Breast epithelium (tissue), 4 donors: ENCODE results near the gene NPBWR2. TPM values are rescaled to one million over a fixed set of nuclear protein-coding genes. Genes with fewer than 3 reads are reported as not detected.

Source experiments
- DNase-seq, 2 donors: peaks; one replicate each; pipeline ENCODE4 v3.0.0-alpha.2; 2019; ENCODE audit warnings: low spot score in 2 of 2
- H3K27ac ChIP-seq, 2 donors: fragments of 200-600 bp; sonication (generic) in 1 of 2; one replicate each; pipeline ENCODE4 v1.5.1; 2016 to 2019; ENCODE audit warnings: mild to moderate bottlenecking in 1 of 2
- H3K27me3 ChIP-seq, 2 donors: fragments of 200-600 bp; sonication (generic) in 1 of 2; one replicate each; pipeline versions ENCODE4 v1.5.1 to v1.6.0; 2017 to 2019; ENCODE audit warnings: control low read depth in 1 of 2, mild to moderate bottlenecking in 1 of 2
- H3K36me3 ChIP-seq: fragments of 200-600 bp; one replicate; pipeline ENCODE4 v1.5.1; 2019
- H3K4me1 ChIP-seq, 2 donors: fragments of 200-600 bp; sonication (generic); one replicate each; pipeline ENCODE4 v1.5.1; 2016 to 2019; ENCODE audit warnings: control low read depth in 1 of 2
- H3K4me3 ChIP-seq, 3 donors: fragments of 200-600 bp; sonication (generic); 1 replicate in 2 of 3; 2 replicates in 1 of 3; pipeline ENCODE4 v1.5.1; 2016 to 2019; ENCODE audit warnings: mild to moderate bottlenecking in 3 of 3, moderate library complexity in 2 of 3
- H3K9me3 ChIP-seq, 2 donors: fragments of 200-600 bp; sonication (generic) in 1 of 2; one replicate each; pipeline ENCODE4 v1.5.1; 2016 to 2019; ENCODE audit warnings: control low read depth in 1 of 2
- CTCF ChIP-seq, 3 donors: fragments of 450-650 bp; IDR thresholded peaks; one replicate each; pipeline ENCODE4 v1.5.1; 2016 to 2017; ENCODE audit warnings: antibody characterized with exemption in 3 of 3, mild to moderate bottlenecking in 3 of 3, moderate library complexity in 3 of 3
- POLR2A ChIP-seq: fragments of 450-650 bp; IDR thresholded peaks from one replicate; pipeline ENCODE4 v1.6.1; 2016; ENCODE audit warnings: antibody characterized with exemption, mild to moderate bottlenecking, moderate library complexity
- POLR2AphosphoS5 ChIP-seq, 3 donors: sonication (generic); formaldehyde crosslinking; IDR thresholded peaks; one replicate each; pipeline ENCODE4 v1.6.1; 2017; ENCODE audit warnings: antibody characterized with exemption in 3 of 3
- intact Hi-C: fragments of 100-400 bp; cut with DNase I; formaldehyde crosslinking; loops from one replicate; pipeline ENCODE4 v1.15.1; 2023; ENCODE audit warnings: low total_unique reads
- total RNA-seq, 3 donors: library from RNA; depleted of rRNA; stranded (reverse); fragments of >200 nt; gene quantifications; one replicate each; pipeline ENCODE4 v1.1.0, GENCODE V29; 2016

NPBWR2 gene
- total RNA-seq, 3 donors from 2014 or later, result not detected

- Histone ChIP-seq H3K27ac (no peak overlapping the region), H3K27me3 (peaks cover 5 to 34% of the 10 kb centered on the region in 2 donors), H3K4me1 (no peaks in the 10 kb centered on the region), H3K4me3 (no peak overlapping the region), H3K9me3 (no peaks in the 10 kb centered on the region), H3K36me3 (no peaks in the 10 kb centered on the region)
- intact Hi-C loops, result no loop called here
- TF ChIP-seq POLR2AphosphoS5 (IDR thresholded peaks at IDR 0.05) (no peak), CTCF (IDR thresholded peaks at IDR 0.05) (no peak), POLR2A (no peak)
- DNase-seq, result no peak
Observed at GRCh38 chr20:64100946-64101688, 6.2 kb downstream of the NPBWR2 start.

GRCh38 chr20:64100566-64100888, 6.8 kb downstream of the NPBWR2 start:
- Histone ChIP-seq H3K4me1 (no peaks in the 10 kb centered on the region), H3K27me3 (peaks cover 5 to 34% of the 10 kb centered on the region in 2 donors), H3K9me3 (no peaks in the 10 kb centered on the region), H3K4me3 (no peak overlapping the region), H3K36me3 (no peaks in the 10 kb centered on the region), H3K27ac (no peak overlapping the region)
- TF ChIP-seq POLR2A, result no peak
- TF ChIP-seq POLR2AphosphoS5 (IDR thresholded peaks at IDR 0.05), result no peak
- TF ChIP-seq CTCF (IDR thresholded peaks at IDR 0.05), result no peak
- DNase-seq, result no peak
- intact Hi-C loops, result no loop called here

- intact Hi-C loops, result no loop called here
- Histone ChIP-seq H3K27ac (no peak overlapping the region), H3K36me3 (no peaks in the 10 kb centered on the region), H3K4me1 (no peaks in the 10 kb centered on the region), H3K4me3 (no peak overlapping the region), H3K27me3 (peaks cover 5 to 34% of the 10 kb centered on the region in 2 donors), H3K9me3 (no peaks in the 10 kb centered on the region)
- DNase-seq, result no peak
- no peak for TF ChIP-seq POLR2AphosphoS5 (IDR thresholded peaks at IDR 0.05)
- TF ChIP-seq CTCF (IDR thresholded peaks at IDR 0.05), result no peak
- TF ChIP-seq POLR2A, result no peak
Observed at GRCh38 chr20:64099880-64100565, 7.3 kb downstream of the NPBWR2 start.

- H3K27ac ChIP-seq, result no peak overlapping the region
- intact Hi-C loops, result no loop called here
- H3K9me3 ChIP-seq, result no peaks in the 10 kb centered on the region
- TF ChIP-seq CTCF (IDR thresholded peaks at IDR 0.05) (no peak), POLR2AphosphoS5 (IDR thresholded peaks at IDR 0.05) (no peak), POLR2A (no peak)
- no peaks in the 10 kb centered on the region for H3K4me1 ChIP-seq
- peaks cover 5 to 34% of the 10 kb centered on the region in 2 donors for H3K27me3 ChIP-seq
- DNase-seq, result no peak
- H3K4me3 ChIP-seq, result no peak overlapping the region
- H3K36me3 ChIP-seq, result no peaks in the 10 kb centered on the region
Observed at GRCh38 chr20:64099086-64099786, 8.1 kb downstream of the NPBWR2 start.

- Histone ChIP-seq H3K4me1 (no peaks in the 10 kb centered on the region), H3K27ac (no peak overlapping the region), H3K27me3 (peaks cover 5 to 27% of the 10 kb centered on the region in 2 donors), H3K4me3 (no peak overlapping the region), H3K36me3 (no peaks in the 10 kb centered on the region), H3K9me3 (no peaks in the 10 kb centered on the region)
- TF ChIP-seq POLR2A (no peak), CTCF (IDR thresholded peaks at IDR 0.05) (no peak), POLR2AphosphoS5 (IDR thresholded peaks at IDR 0.05) (no peak)
- intact Hi-C loops, result no loop called here
- no peak for DNase-seq
Observed at GRCh38 chr20:64098471-64099013, 8.8 kb downstream of the NPBWR2 start.
